Measurements from ENCODE around the gene ANKRD34B. TPM values are rescaled to one million over a fixed set of nuclear protein-coding genes. Genes with fewer than 3 reads are reported as not detected.

The ANKRD34B gene
- total and polyA plus RNA-seq, 2 of the 13 experiments (the other 11 are each of a cell fraction or from before 2014, with no cell fraction given), result 0.01 to 0.04 TPM

DNA sequence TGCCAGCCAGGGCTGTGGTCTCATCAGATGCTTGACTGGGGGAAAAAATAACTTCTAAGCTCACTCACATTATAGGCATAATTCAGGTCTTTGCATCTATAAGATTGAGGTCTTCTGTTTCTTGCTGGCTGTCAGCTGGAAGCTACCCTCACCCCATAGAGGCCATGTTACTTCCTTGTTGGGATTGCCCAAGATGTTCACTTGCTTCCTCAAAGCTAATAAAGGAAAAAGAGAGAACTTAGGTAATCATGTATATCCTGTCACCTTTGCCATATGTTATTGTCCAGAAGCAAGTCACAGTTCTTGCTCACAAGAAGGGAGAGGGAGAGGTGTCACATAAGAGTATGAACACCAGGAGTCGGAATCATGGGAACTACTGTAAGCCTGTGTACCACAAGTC, 38.7 kb upstream of the ANKRD34B start:
- H3K9ac ChIP-seq (ENCODE audit: insufficient read depth, low read depth, low read length), result no peak overlapping the region
- POLR2A ChIA-PET, result no interaction called here
- H3K4me2 ChIP-seq (ENCODE audit: low read depth, low read length), result no peak overlapping the region
- FAIRE-seq (no peak), DNase-seq (ENCODE audit: low spot score) (no peak), ATAC-seq (no peak)
- H3K4me1 ChIP-seq (ENCODE audit: insufficient read depth, low read length), result peaks cover 32% of the 10 kb centered on the region
- H3K36me3 ChIP-seq (replicated peaks in 1 of 2; ENCODE audit: control insufficient read depth in 1 of 2, insufficient read depth in 2 of 2, low read length in 2 of 2), result no peaks in the 10 kb centered on the region
- H3K9me3 ChIP-seq (ENCODE audit: low read length), result no peaks in the 10 kb centered on the region
- CTCF ChIA-PET (ENCODE audit: low intra/inter-chr PET ratio, low total read pairs), result no interaction called here
- whole genome bisulfite sequencing (ENCODE audit: low lambda C conversion rate), result 100% methylated on average over 1 of the region's 1 CpG
- TF ChIP-seq ZNF512 (CRISPR knock-in tag; IDR thresholded peaks at IDR 0.05) (no peak), KLF9 (CRISPR knock-in tag; IDR thresholded peaks at IDR 0.05; ENCODE audit: low read depth) (no peak), TOPORS (CRISPR knock-in tag; IDR thresholded peaks at IDR 0.05) (no peak), ZNF878 (CRISPR knock-in tag; IDR thresholded peaks at IDR 0.05) (no peak), ZFP41 (CRISPR knock-in tag; IDR thresholded peaks at IDR 0.05; ENCODE audit: borderline replicate concordance) (no peak), ZNF574 (CRISPR knock-in tag; IDR thresholded peaks at IDR 0.05) (no peak), ZNF256 (CRISPR knock-in tag; conservative IDR thresholded peaks at IDR 0.05) (no peak), FOXP1 (IDR thresholded peaks at IDR 0.05) (no peak), FOXP1 (CRISPR knock-in tag; IDR thresholded peaks at IDR 0.05) (no peak), EEA1 (CRISPR knock-in tag; IDR thresholded peaks at IDR 0.05; ENCODE audit: borderline replicate concordance) (no peak), ZNF260 (CRISPR knock-in tag; IDR thresholded peaks at IDR 0.05; ENCODE audit: borderline replicate concordance, low read depth) (no peak), ZNF451 (CRISPR knock-in tag; IDR thresholded peaks at IDR 0.05) (no peak)
- TF ChIP-seq, protein P1, sequence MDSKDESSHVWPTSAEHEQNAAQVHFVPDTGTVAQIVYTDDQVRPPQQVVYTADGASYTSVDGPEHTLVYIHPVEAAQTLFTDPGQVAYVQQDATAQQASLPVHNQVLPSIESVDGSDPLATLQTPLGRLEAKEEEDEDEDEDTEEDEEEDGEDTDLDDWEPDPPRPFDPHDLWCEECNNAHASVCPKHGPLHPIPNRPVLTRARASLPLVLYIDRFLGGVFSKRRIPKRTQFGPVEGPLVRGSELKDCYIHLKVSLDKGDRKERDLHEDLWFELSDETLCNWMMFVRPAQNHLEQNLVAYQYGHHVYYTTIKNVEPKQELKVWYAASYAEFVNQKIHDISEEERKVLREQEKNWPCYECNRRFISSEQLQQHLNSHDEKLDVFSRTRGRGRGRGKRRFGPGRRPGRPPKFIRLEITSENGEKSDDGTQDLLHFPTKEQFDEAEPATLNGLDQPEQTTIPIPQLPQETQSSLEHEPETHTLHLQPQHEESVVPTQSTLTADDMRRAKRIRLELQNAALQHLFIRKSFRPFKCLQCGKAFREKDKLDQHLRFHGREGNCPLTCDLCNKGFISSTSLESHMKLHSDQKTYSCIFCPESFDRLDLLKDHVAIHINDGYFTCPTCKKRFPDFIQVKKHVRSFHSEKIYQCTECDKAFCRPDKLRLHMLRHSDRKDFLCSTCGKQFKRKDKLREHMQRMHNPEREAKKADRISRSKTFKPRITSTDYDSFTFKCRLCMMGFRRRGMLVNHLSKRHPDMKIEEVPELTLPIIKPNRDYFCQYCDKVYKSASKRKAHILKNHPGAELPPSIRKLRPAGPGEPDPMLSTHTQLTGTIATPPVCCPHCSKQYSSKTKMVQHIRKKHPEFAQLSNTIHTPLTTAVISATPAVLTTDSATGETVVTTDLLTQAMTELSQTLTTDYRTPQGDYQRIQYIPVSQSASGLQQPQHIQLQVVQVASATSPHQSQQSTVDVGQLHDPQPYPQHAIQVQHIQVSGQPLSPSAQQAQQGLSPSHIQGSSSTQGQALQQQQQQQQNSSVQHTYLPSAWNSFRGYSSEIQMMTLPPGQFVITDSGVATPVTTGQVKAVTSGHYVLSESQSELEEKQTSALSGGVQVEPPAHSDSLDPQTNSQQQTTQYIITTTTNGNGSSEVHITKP (CRISPR knock-in tag; IDR thresholded peaks at IDR 0.05; ENCODE audit: low read depth), result no peak
- no TSS peak for BruUV-seq (replicated peaks)
- H3K79me2 ChIP-seq (ENCODE audit: insufficient read depth, low read length), result no peaks in the 10 kb centered on the region
- H3K4me3 ChIP-seq (replicated peaks in 1 of 3; ENCODE audit: insufficient read depth in 1 of 3, low read depth in 2 of 3, low read length in 3 of 3), result no peak overlapping the region
- H3K27ac ChIP-seq (ENCODE audit: extremely low read length, insufficient read depth, low read length), result no peak overlapping the region
- no peaks in the 10 kb centered on the region for H4K20me1 ChIP-seq (ENCODE audit: insufficient read depth, low read length)
- intact Hi-C loops (cut with micrococcal nuclease; ENCODE audit: unreplicated experiment), result no loop called here
- H2AFZ ChIP-seq (ENCODE audit: low read length), result no peak overlapping the region
- no peaks in the 10 kb centered on the region for H3K27me3 ChIP-seq (ENCODE audit: control insufficient read depth in 1 of 2, insufficient read depth in 2 of 2, low read length in 2 of 2)
- in situ Hi-C loops (cut with HindIII; ENCODE audit: extremely low pct_ligation_motif_present, low pct_unique_long_range_greater_than_20kb), result no loop called here
